ENCODE measurements around the gene BDKRB2.

BDKRB2 gene

GRCh38 chr14:96204151-96205058, at the start of gene BDKRB2:
BDKRB2 (plus strand) TSS chr14:96204839; CDS start chr14:96237108, 32,269 bp downstream.
- H3K27ac Mint-ChIP-seq, result no peak within 1 kb of the TSS
- peaks cover 9% of the 10 kb centered on the region for H3K4me1 Mint-ChIP-seq
- no peaks in the 10 kb centered on the region for H3K36me3 Mint-ChIP-seq
- H3K9me3 Mint-ChIP-seq, result no peaks in the 10 kb centered on the region
- peaks cover 17% of the 10 kb centered on the region for H3K27me3 Mint-ChIP-seq
- peak within 1 kb of the TSS; percentile 54 for H3K4me3 Mint-ChIP-seq

GRCh38 chr14:96154900-96155299, 49.7 kb upstream of the BDKRB2 start:
- Mint-ChIP-seq H3K4me1 (no peaks in the 10 kb centered on the region), H3K36me3 (no peaks in the 10 kb centered on the region), H3K4me3 (no peak overlapping the region), H3K9me3 (no peaks in the 10 kb centered on the region), H3K27ac (no peak overlapping the region), H3K27me3 (no peaks in the 10 kb centered on the region)

GRCh38 chr14:96156804-96157760, 47.6 kb upstream of the BDKRB2 start:
- no peaks in the 10 kb centered on the region for H3K36me3 Mint-ChIP-seq
- no peaks in the 10 kb centered on the region for H3K9me3 Mint-ChIP-seq
- no peak overlapping the region for H3K27ac Mint-ChIP-seq
- no peaks in the 10 kb centered on the region for H3K4me1 Mint-ChIP-seq
- H3K4me3 Mint-ChIP-seq, result no peak overlapping the region
- no peaks in the 10 kb centered on the region for H3K27me3 Mint-ChIP-seq

- H3K4me1 Mint-ChIP-seq, result no peaks in the 10 kb centered on the region
- no peak overlapping the region for H3K4me3 Mint-ChIP-seq
These were observed 45.9 kb upstream of the BDKRB2 start for GRCh38 chr14:96158735-96159134.

GRCh38 chr14:96160076-96160912, 44.3 kb upstream of the BDKRB2 start:
- Mint-ChIP-seq H3K4me3 (no peak overlapping the region), H3K4me1 (no peaks in the 10 kb centered on the region), H3K36me3 (no peaks in the 10 kb centered on the region), H3K27me3 (no peaks in the 10 kb centered on the region), H3K27ac (no peak overlapping the region), H3K9me3 (no peaks in the 10 kb centered on the region)

More at GRCh38 chr14:96158735-96159134, 45.9 kb upstream of the BDKRB2 start:
- H3K27me3 Mint-ChIP-seq, result no peaks in the 10 kb centered on the region
- no peaks in the 10 kb centered on the region for H3K36me3 Mint-ChIP-seq
- no peak overlapping the region for H3K27ac Mint-ChIP-seq
- H3K9me3 Mint-ChIP-seq, result no peaks in the 10 kb centered on the region

GRCh38 chr14:96160913-96161310, 43.7 kb upstream of the BDKRB2 start:
- H3K9me3 Mint-ChIP-seq, result no peaks in the 10 kb centered on the region
- no peaks in the 10 kb centered on the region for H3K36me3 Mint-ChIP-seq
- H3K27ac Mint-ChIP-seq, result no peak overlapping the region
- H3K4me1 Mint-ChIP-seq, result no peaks in the 10 kb centered on the region
- H3K4me3 Mint-ChIP-seq, result no peak overlapping the region
- H3K27me3 Mint-ChIP-seq, result no peaks in the 10 kb centered on the region

GRCh38 chr14:96161636-96162035, 43.0 kb upstream of the BDKRB2 start:
- H3K9me3 Mint-ChIP-seq, result no peaks in the 10 kb centered on the region
- H3K36me3 Mint-ChIP-seq, result no peaks in the 10 kb centered on the region
- no peaks in the 10 kb centered on the region for H3K4me1 Mint-ChIP-seq
- no peak overlapping the region for H3K4me3 Mint-ChIP-seq
- no peaks in the 10 kb centered on the region for H3K27me3 Mint-ChIP-seq
- no peak overlapping the region for H3K27ac Mint-ChIP-seq

GRCh38 chr14:96162265-96162664, 42.4 kb upstream of the BDKRB2 start:
- Mint-ChIP-seq H3K27ac (no peak overlapping the region), H3K27me3 (no peaks in the 10 kb centered on the region), H3K4me1 (no peaks in the 10 kb centered on the region), H3K9me3 (no peaks in the 10 kb centered on the region), H3K36me3 (no peaks in the 10 kb centered on the region), H3K4me3 (no peak overlapping the region)

- no peaks in the 10 kb centered on the region for H3K4me1 Mint-ChIP-seq
- no peaks in the 10 kb centered on the region for H3K9me3 Mint-ChIP-seq
- no peak overlapping the region for H3K4me3 Mint-ChIP-seq
- H3K36me3 Mint-ChIP-seq, result no peaks in the 10 kb centered on the region
- H3K27me3 Mint-ChIP-seq, result no peaks in the 10 kb centered on the region
- no peak overlapping the region for H3K27ac Mint-ChIP-seq
These were observed 41.9 kb upstream of the BDKRB2 start for GRCh38 chr14:96162741-96163140.

GRCh38 chr14:96164861-96165490, 39.7 kb upstream of the BDKRB2 start:
- no peaks in the 10 kb centered on the region for H3K4me1 Mint-ChIP-seq
- H3K27ac Mint-ChIP-seq, result no peak overlapping the region
- H3K4me3 Mint-ChIP-seq, result no peak overlapping the region
- no peaks in the 10 kb centered on the region for H3K9me3 Mint-ChIP-seq
- no peaks in the 10 kb centered on the region for H3K27me3 Mint-ChIP-seq
- no peaks in the 10 kb centered on the region for H3K36me3 Mint-ChIP-seq

GRCh38 chr14:96165493-96166436, 38.9 kb upstream of the BDKRB2 start:
- no peak overlapping the region for H3K27ac Mint-ChIP-seq
- H3K9me3 Mint-ChIP-seq, result no peaks in the 10 kb centered on the region
- no peak overlapping the region for H3K4me3 Mint-ChIP-seq
- H3K36me3 Mint-ChIP-seq, result no peaks in the 10 kb centered on the region
- no peaks in the 10 kb centered on the region for H3K4me1 Mint-ChIP-seq
- no peaks in the 10 kb centered on the region for H3K27me3 Mint-ChIP-seq

- no peaks in the 10 kb centered on the region for H3K9me3 Mint-ChIP-seq
- H3K4me1 Mint-ChIP-seq, result no peaks in the 10 kb centered on the region
- H3K4me3 Mint-ChIP-seq, result no peak overlapping the region
- no peaks in the 10 kb centered on the region for H3K36me3 Mint-ChIP-seq
- no peak overlapping the region for H3K27ac Mint-ChIP-seq
- H3K27me3 Mint-ChIP-seq, result no peaks in the 10 kb centered on the region
These were observed 38.0 kb upstream of the BDKRB2 start for GRCh38 chr14:96166461-96167223.

Measured in activated naive CD4-positive, alpha-beta T cell treated with anti-CD3 and anti-CD28 coated beads, Interleukin-2, amount 50 U/mL, for 24 hours (primary cell).